Uterus (tissue), 4 donors: ENCODE data around the gene TOB1. TPM values are rescaled to one million over a fixed set of nuclear protein-coding genes. Genes with fewer than 3 reads are reported as not detected.
A peak's percentile ranks its signal among the peaks of the same experiment; 100 is the strongest.

Source experiments
- DNase-seq, 2 donors: peaks; one replicate each; pipeline ENCODE4 v3.0.0-alpha.2; 2019 to 2020
- H3K27ac ChIP-seq, 2 donors: fragments of 200-600 bp; sonication (generic); 1 replicate in 1 of 2; 2 replicates in 1 of 2; pipeline ENCODE4 v1.5.1; 2016 to 2018
- H3K27me3 ChIP-seq, 2 donors: fragments of 200-600 bp; sonication (generic); one replicate each; pipeline ENCODE4 v1.5.1; 2018 to 2019; ENCODE audit warnings: control low read depth in 1 of 2
- H3K36me3 ChIP-seq, 2 donors: fragments of 200-600 bp; sonication (generic); one replicate each; pipeline ENCODE4 v1.5.1; 2019; ENCODE audit warnings: control low read depth in 1 of 2
- H3K4me1 ChIP-seq, 2 donors: fragments of 200-600 bp; sonication (generic); one replicate each; pipeline ENCODE4 v1.5.1; 2018 to 2019; ENCODE audit warnings: control low read depth in 1 of 2
- H3K4me3 ChIP-seq, 2 donors: fragments of 200-600 bp; sonication (generic); 1 replicate in 1 of 2; 2 replicates in 1 of 2; pipeline ENCODE4 v1.5.1; 2018 to 2019; ENCODE audit warnings: mild to moderate bottlenecking in 1 of 2
- H3K9me3 ChIP-seq, 2 donors: fragments of 200-600 bp; sonication (generic); one replicate each; pipeline ENCODE4 v1.5.1; 2019; ENCODE audit warnings: control low read depth in 1 of 2
- POLR2A ChIP-seq, 2 donors: fragments of 450-650 bp; IDR thresholded peaks; one replicate each; pipeline ENCODE4 v1.6.1; 2016; ENCODE audit warnings: antibody characterized with exemption in 2 of 2, mild to moderate bottlenecking in 1 of 2, moderate library complexity in 1 of 2
- intact Hi-C: fragments of 100-400 bp; cut with DNase I; formaldehyde crosslinking; loops from one replicate; pipeline ENCODE4 v1.15.1; 2023; ENCODE audit warnings: low total_unique reads
- total RNA-seq, 4 donors: library from RNA; depleted of rRNA in 3 of 4; stranded (reverse); fragments of >200 nt in 3 of 4; gene quantifications; one replicate each; pipeline versions ENCODE4 v1.1.0 to v1.2.4, GENCODE V29; 2014 to 2023
- TF ChIP-seq, protein P1 (sequence below), 4 experiments: fragments of 200-600 bp in 2 of 4; fragments of 450-650 bp in 2 of 4; sonication (generic) in 2 of 4; IDR thresholded peaks; one replicate each; pipeline ENCODE4 v1.5.1; 2016 to 2019; ENCODE audit warnings: antibody characterized with exemption in 4 of 4, mild to moderate bottlenecking in 2 of 4, moderate library complexity in 1 of 4
- donor health status: DM: yes; HTN: yes; CAD: no.

The TOB1 gene
- total RNA-seq, 4 donors from 2014 or later: 16.5 to 64.3 (median 27.5) TPM

DNA sequence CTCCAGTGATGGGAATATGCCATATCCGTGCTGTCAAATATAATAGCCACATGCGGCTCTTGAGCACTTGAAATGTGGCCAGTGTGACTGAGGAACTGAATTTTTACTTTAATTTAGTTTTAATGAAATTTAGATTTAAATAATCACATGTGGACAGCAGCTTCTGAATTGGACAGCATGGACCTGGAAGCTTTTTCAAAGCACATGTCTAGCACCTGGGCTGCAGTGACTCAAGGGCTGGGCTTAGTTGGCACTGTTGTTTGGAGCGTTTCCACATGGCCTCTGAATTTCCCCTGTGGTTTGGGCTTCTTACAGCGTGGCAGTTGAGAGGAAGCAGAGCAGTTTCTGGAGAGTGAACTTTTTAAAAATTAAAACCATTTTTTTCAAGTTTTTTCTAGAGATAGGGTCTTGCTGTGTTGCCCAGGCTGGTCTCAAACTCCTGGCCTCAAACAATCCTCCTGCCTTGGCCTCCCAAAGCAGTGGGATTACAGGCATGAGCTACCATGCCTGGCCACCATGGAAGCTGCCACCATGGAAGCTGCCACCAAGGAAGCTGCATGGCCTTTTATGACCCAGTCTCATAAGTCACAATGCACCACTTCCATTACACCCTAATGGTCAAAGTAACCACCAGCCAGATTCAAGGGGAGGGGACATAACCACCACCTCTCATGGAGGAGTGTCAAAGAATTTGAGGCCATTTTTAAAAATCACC lies 6.7 kb upstream of the TOB1 start:
- no peak overlapping the region for H3K27ac ChIP-seq
- DNase-seq: no peak
- TF ChIP-seq, protein P1, sequence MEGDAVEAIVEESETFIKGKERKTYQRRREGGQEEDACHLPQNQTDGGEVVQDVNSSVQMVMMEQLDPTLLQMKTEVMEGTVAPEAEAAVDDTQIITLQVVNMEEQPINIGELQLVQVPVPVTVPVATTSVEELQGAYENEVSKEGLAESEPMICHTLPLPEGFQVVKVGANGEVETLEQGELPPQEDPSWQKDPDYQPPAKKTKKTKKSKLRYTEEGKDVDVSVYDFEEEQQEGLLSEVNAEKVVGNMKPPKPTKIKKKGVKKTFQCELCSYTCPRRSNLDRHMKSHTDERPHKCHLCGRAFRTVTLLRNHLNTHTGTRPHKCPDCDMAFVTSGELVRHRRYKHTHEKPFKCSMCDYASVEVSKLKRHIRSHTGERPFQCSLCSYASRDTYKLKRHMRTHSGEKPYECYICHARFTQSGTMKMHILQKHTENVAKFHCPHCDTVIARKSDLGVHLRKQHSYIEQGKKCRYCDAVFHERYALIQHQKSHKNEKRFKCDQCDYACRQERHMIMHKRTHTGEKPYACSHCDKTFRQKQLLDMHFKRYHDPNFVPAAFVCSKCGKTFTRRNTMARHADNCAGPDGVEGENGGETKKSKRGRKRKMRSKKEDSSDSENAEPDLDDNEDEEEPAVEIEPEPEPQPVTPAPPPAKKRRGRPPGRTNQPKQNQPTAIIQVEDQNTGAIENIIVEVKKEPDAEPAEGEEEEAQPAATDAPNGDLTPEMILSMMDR (IDR thresholded peaks at IDR 0.05): no peak
- TF ChIP-seq POLR2A (IDR thresholded peaks at IDR 0.05): no peak

DNA sequence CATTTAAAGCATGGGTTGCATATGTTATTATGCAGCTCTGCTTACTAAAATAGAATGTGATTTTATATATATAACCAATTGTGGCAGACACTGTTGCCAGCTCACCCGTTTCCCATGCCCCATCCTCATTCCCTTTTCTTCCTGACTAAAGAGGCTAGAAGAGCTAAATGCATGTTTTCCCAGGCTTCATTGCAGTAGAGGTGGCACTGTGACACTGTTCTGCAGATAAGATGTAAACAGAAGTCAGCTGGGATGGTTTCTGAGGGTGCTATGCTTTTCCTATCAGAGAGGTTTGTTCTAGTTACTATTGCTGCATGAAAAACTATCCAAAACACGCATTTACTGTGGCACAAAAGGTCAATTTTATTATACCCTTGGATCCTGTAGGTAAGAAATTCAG lies 5.7 kb upstream of the TOB1 start:
- Histone ChIP-seq H3K4me3 (no peak overlapping the region), H3K27ac (no peak overlapping the region), H3K36me3 (no peaks in the 10 kb centered on the region), H3K9me3 (no peaks in the 10 kb centered on the region), H3K4me1 (no peaks in the 10 kb centered on the region), H3K27me3 (no peaks in the 10 kb centered on the region)
- TF ChIP-seq, protein P1 (IDR thresholded peaks at IDR 0.05): no peak
- TF ChIP-seq POLR2A (IDR thresholded peaks at IDR 0.05): no peak
- intact Hi-C loops: no loop called here
- no peak for DNase-seq

More for the DNA sequence above, 6.7 kb upstream of the TOB1 start:
- no peak overlapping the region for H3K4me3 ChIP-seq
- H3K9me3 ChIP-seq: no peaks in the 10 kb centered on the region
- no peaks in the 10 kb centered on the region for H3K27me3 ChIP-seq
- no peaks in the 10 kb centered on the region for H3K36me3 ChIP-seq
- intact Hi-C loops: no loop called here
- H3K4me1 ChIP-seq: no peaks in the 10 kb centered on the region

DNA sequence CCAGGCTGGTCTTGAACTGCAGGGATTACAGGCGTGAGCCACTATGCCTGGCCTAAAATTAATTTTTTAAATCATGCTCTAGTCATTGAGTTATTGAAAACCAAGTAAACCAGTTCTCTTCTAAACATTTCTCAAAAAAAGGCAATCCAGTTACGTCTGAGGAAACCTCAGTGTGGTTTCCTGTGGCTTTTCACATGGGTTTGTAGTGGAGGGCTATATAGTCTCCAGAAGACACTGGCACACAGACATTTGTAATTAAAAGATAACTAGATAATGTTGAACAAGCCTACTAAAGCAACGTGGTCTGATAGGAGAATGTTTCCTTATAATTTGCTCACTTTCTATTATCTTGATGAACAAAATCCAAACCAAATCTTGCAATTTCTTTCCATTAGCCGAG lies 5.2 kb upstream of the TOB1 start:
- Histone ChIP-seq H3K4me3 (no peak overlapping the region), H3K27ac (no peak overlapping the region), H3K4me1 (no peaks in the 10 kb centered on the region), H3K9me3 (no peaks in the 10 kb centered on the region), H3K27me3 (no peaks in the 10 kb centered on the region), H3K36me3 (no peaks in the 10 kb centered on the region)
- TF ChIP-seq POLR2A (IDR thresholded peaks at IDR 0.05): no peak
- TF ChIP-seq, protein P1 (IDR thresholded peaks at IDR 0.05): no peak
- DNase-seq: no peak
- intact Hi-C loops: no loop called here

DNA sequence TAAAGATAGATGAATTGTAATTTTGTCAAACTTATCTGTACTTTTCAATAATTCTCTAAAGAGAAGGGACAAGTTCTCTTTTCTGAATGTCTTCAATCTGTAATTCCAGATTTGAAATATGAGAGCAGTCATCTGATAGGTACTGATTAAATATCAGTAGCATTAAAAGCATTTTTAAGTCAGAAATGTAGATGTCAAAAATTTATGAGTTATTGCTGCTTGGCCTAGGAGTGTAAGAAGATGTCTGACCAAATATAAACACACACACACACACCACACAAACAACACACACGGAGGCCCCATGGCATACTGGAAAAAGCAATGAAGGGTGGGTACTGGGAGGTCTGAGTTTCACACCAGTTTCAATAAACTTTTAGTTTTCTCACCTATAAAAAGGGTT lies 2.4 kb upstream of the TOB1 start:
- no peaks in the 10 kb centered on the region for H3K9me3 ChIP-seq
- no peaks in the 10 kb centered on the region for H3K27me3 ChIP-seq
- peak overlapping the region; percentile 99 for H3K27ac ChIP-seq
- intact Hi-C loops: loop anchor here (5.0 kb wide), 1 partner anchor 84 kb away; no protein-coding TSS in a partner anchor
- TF ChIP-seq, protein P1 (IDR thresholded peaks at IDR 0.05): no peak
- no peak for TF ChIP-seq POLR2A (IDR thresholded peaks at IDR 0.05)
- H3K4me1 ChIP-seq: no peaks in the 10 kb centered on the region
- H3K36me3 ChIP-seq: no peaks in the 10 kb centered on the region
- no peak for DNase-seq
- H3K4me3 ChIP-seq: no peak overlapping the region

DNA sequence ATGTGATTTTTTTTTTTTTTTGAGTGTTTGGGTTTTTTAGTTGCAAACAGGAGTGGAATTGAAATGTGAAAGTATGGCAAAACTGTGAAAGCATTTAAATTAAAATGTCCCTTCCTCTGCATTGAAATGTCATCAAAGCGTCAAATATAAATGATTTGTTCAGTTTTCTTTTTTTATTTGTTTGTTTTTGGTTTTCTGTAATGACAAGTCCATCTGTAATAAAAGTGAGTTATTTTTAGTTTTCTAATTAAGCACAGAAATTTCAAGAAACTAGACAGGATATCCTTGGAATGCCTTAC lies 1.9 kb upstream of the TOB1 start:
- Histone ChIP-seq H3K27me3 (no peaks in the 10 kb centered on the region), H3K36me3 (no peaks in the 10 kb centered on the region), H3K9me3 (no peaks in the 10 kb centered on the region), H3K4me3 (peak overlapping the region; percentile 91 to 99), H3K4me1 (no peaks in the 10 kb centered on the region), H3K27ac (peak overlapping the region; percentile 99)
- no peak for DNase-seq
- intact Hi-C loops: loop anchor here (5.0 kb wide), 1 partner anchor 84 kb away; no protein-coding TSS in a partner anchor
- TF ChIP-seq, protein P1 (IDR thresholded peaks at IDR 0.05): no peak
- no peak for TF ChIP-seq POLR2A (IDR thresholded peaks at IDR 0.05)
